Umbilical cord (tissue), 2 donors: Measurements from ENCODE around the gene GRIK2. TPM values are rescaled to one million over a fixed set of nuclear protein-coding genes. Genes with fewer than 3 reads are reported as not detected.

Experiments
- DNase-seq: peaks from one replicate; pipeline ENCODE4 v3.0.0-alpha.2; 2015; ENCODE audit warnings: low spot score
- total RNA-seq: library from RNA; depleted of rRNA; stranded (reverse); fragments of >200 nt; gene quantifications from one replicate; pipeline ENCODE4 v1.2.3, GENCODE V29; 2014; ENCODE audit warnings: low replicate concordance; ENCODE audit not compliant: insufficient read depth

GRIK2 gene
- total RNA-seq, 1 donor from 2014 or later = 38.5 TPM

- DNase-seq = no peak
Observed at GRCh38 chr6:101878554-101879276, 485.2 kb downstream of the GRIK2 start.

GRCh38 chr6:101879782-101880181, 486.3 kb downstream of the GRIK2 start:
- DNase-seq = no peak

GRCh38 chr6:101883505-101883904, 490.0 kb downstream of the GRIK2 start:
- no peak for DNase-seq

- DNase-seq = no peak
Observed at GRCh38 chr6:101887532-101887931, 494.0 kb downstream of the GRIK2 start.

GRCh38 chr6:101907356-101908217, 514.1 kb downstream of the GRIK2 start:
- DNase-seq = no peak

GRCh38 chr6:101909366-101909765, 515.9 kb downstream of the GRIK2 start:
- DNase-seq = no peak

- no peak for DNase-seq
Observed at GRCh38 chr6:101912311-101912710, 518.8 kb downstream of the GRIK2 start.

GRCh38 chr6:101918471-101918870, 525.0 kb downstream of the GRIK2 start:
- DNase-seq = peak; percentile 66

- DNase-seq = no peak
Observed at GRCh38 chr6:101921829-101922450, 528.4 kb downstream of the GRIK2 start.

- DNase-seq = no peak
Observed at GRCh38 chr6:101926149-101926925, 532.8 kb downstream of the GRIK2 start.

GRCh38 chr6:101931766-101932165, 538.3 kb downstream of the GRIK2 start:
- DNase-seq = peak; percentile 5

GRCh38 chr6:101932704-101933103, 539.2 kb downstream of the GRIK2 start:
- DNase-seq = no peak

- DNase-seq = no peak
Observed at GRCh38 chr6:101935732-101936131, 542.2 kb downstream of the GRIK2 start.

- no peak for DNase-seq
Observed at GRCh38 chr6:101936516-101936915, 543.0 kb downstream of the GRIK2 start.

GRCh38 chr6:101937108-101937507, 543.6 kb downstream of the GRIK2 start:
- no peak for DNase-seq

GRCh38 chr6:101940391-101940790, 546.9 kb downstream of the GRIK2 start:
- no peak for DNase-seq

GRCh38 chr6:101956961-101957360, 563.5 kb downstream of the GRIK2 start:
- DNase-seq = no peak

GRCh38 chr6:101961357-101961756, 567.8 kb downstream of the GRIK2 start:
- no peak for DNase-seq

GRCh38 chr6:101980924-101981323, 587.4 kb downstream of the GRIK2 start:
- DNase-seq = no peak

- DNase-seq = no peak
Observed at GRCh38 chr6:101986476-101986875, 593.0 kb downstream of the GRIK2 start.

GRCh38 chr6:101992286-101992685, 598.8 kb downstream of the GRIK2 start:
- DNase-seq = no peak

- no peak for DNase-seq
Observed at GRCh38 chr6:101994521-101994920, 601.0 kb downstream of the GRIK2 start.
